HG02884 (cell line): ENCODE data around the gene RERE.
A peak's percentile ranks its signal among the peaks of the same experiment; 100 is the strongest.

Experiments used
- ATAC-seq: cut with Tn5 transposase; IDR thresholded peaks from one replicate; pipeline ENCODE4 v1.9.1; 2021; ENCODE audit warnings: mild to moderate bottlenecking, moderate library complexity; ENCODE audit not compliant: unreplicated experiment

Gene RERE

GRCh38 chr1:8721679-8722324 lies 95.6 kb downstream of the RERE start:
- no peak for ATAC-seq

GRCh38 chr1:8720347-8720746 lies 97.1 kb downstream of the RERE start:
- ATAC-seq: no peak

GRCh38 chr1:8718850-8719361 lies 98.5 kb downstream of the RERE start:
- no peak for ATAC-seq

GRCh38 chr1:8717148-8717547 lies 100.3 kb downstream of the RERE start:
- ATAC-seq: no peak

- ATAC-seq: no peak
These were observed 101.2 kb downstream of the RERE start for GRCh38 chr1:8716238-8716637.

GRCh38 chr1:8714173-8714572 lies 103.3 kb downstream of the RERE start:
- ATAC-seq: no peak

- ATAC-seq: no peak
These were observed 104.8 kb downstream of the RERE start for GRCh38 chr1:8712413-8713231.

- no peak for ATAC-seq
These were observed 105.5 kb downstream of the RERE start for GRCh38 chr1:8711873-8712412.

GRCh38 chr1:8711151-8711550 lies 106.3 kb downstream of the RERE start:
- no peak for ATAC-seq

- ATAC-seq: no peak
These were observed 109.2 kb downstream of the RERE start for GRCh38 chr1:8708259-8708658.

- ATAC-seq: no peak
These were observed 110.4 kb downstream of the RERE start for GRCh38 chr1:8706995-8707396.

GRCh38 chr1:8706291-8706690 lies 111.1 kb downstream of the RERE start:
- no peak for ATAC-seq

- ATAC-seq: no peak
These were observed 112.5 kb downstream of the RERE start for GRCh38 chr1:8704866-8705506.

GRCh38 chr1:8702850-8703810 lies 114.3 kb downstream of the RERE start:
- ATAC-seq: peak; percentile 53

- no peak for ATAC-seq
These were observed 115.0 kb downstream of the RERE start for GRCh38 chr1:8702472-8702849.

- no peak for ATAC-seq
These were observed 115.5 kb downstream of the RERE start for GRCh38 chr1:8701794-8702471.

GRCh38 chr1:8699679-8700078 lies 117.8 kb downstream of the RERE start:
- ATAC-seq: no peak

GRCh38 chr1:8698937-8699447 lies 118.4 kb downstream of the RERE start:
- no peak for ATAC-seq

GRCh38 chr1:8698012-8698630 lies 119.3 kb downstream of the RERE start:
- ATAC-seq: no peak
